Gastroesophageal sphincter (tissue), 4 donors: ENCODE data around the gene MRPL23. TPM values are rescaled to one million over a fixed set of nuclear protein-coding genes. Genes with fewer than 3 reads are reported as not detected.
A peak's percentile ranks its signal among the peaks of the same experiment; 100 is the strongest.

Experiments used
- ATAC-seq: fragments of 150-250 bp; one replicate; pipeline ENCODE4 v1.9.1; 2016; ENCODE audit warnings: mild to moderate bottlenecking, moderate library complexity
- H3K27ac ChIP-seq, 4 donors: fragments of 200-600 bp; sonication (generic) in 3 of 4; 1 replicate in 3 of 4; 2 replicates in 1 of 4; pipeline ENCODE4 v1.5.1; 2016 to 2019
- H3K27me3 ChIP-seq: fragments of 200-600 bp; sonication (generic); one replicate; pipeline ENCODE4 v1.5.1; 2019
- H3K36me3 ChIP-seq, 2 donors: fragments of 200-600 bp; sonication (generic); one replicate each; pipeline ENCODE4 v1.5.1; 2019; ENCODE audit warnings: control low read depth in 1 of 2
- H3K4me1 ChIP-seq, 3 donors: fragments of 200-600 bp; sonication (generic); 1 replicate in 2 of 3; 2 replicates in 1 of 3; pipeline ENCODE4 v1.5.1; 2016 to 2019; ENCODE audit warnings: control low read depth in 2 of 3
- H3K4me3 ChIP-seq, 2 donors: fragments of 200-600 bp; sonication (generic); one replicate each; pipeline ENCODE4 v1.5.1; 2019; ENCODE audit warnings: mild to moderate bottlenecking in 1 of 2, moderate library complexity in 1 of 2
- H3K9me3 ChIP-seq, 3 donors: fragments of 200-600 bp; sonication (generic); one replicate each; pipeline ENCODE4 v1.5.1; 2017 to 2019; ENCODE audit warnings: control low read depth in 2 of 3
- EP300 ChIP-seq: sonication (generic); formaldehyde crosslinking; IDR thresholded peaks from one replicate; pipeline ENCODE4 v1.6.1; 2017; ENCODE audit warnings: antibody characterized with exemption, mild to moderate bottlenecking
- POLR2A ChIP-seq, 2 donors: fragments of 450-650 bp; IDR thresholded peaks; one replicate each; pipeline ENCODE4 v1.6.1; 2017; ENCODE audit warnings: antibody characterized with exemption in 2 of 2, mild to moderate bottlenecking in 2 of 2, moderate library complexity in 1 of 2
- POLR2AphosphoS5 ChIP-seq: sonication (generic); formaldehyde crosslinking; IDR thresholded peaks from one replicate; pipeline ENCODE4 v1.6.1; 2017; ENCODE audit warnings: antibody characterized with exemption
- WGBS, 2 donors: methylation state at CpG; one replicate each; pipeline ENCODE4 v1.1.5; 2018; ENCODE audit warnings: low coverage in 1 of 2; 5-methylcytosine and 5-hydroxymethylcytosine counted together
- total RNA-seq, 4 donors: library from RNA; depleted of rRNA; stranded (reverse); fragments of >200 nt; gene quantifications; one replicate each; pipeline ENCODE4 v1.1.0, GENCODE V29; 2016
- TF ChIP-seq, protein P1 (sequence below), 4 experiments: fragments of 200-600 bp in 2 of 4; fragments of 450-650 bp in 2 of 4; sonication (generic) in 1 of 4; IDR thresholded peaks; one replicate each; pipeline ENCODE4 v1.5.1; 2017 to 2019; ENCODE audit warnings: antibody characterized with exemption in 4 of 4, mild to moderate bottlenecking in 2 of 4, moderate library complexity in 2 of 4

The MRPL23 gene
- total RNA-seq, 4 donors from 2014 or later = 87.0 to 132 (median 106) TPM

DNA sequence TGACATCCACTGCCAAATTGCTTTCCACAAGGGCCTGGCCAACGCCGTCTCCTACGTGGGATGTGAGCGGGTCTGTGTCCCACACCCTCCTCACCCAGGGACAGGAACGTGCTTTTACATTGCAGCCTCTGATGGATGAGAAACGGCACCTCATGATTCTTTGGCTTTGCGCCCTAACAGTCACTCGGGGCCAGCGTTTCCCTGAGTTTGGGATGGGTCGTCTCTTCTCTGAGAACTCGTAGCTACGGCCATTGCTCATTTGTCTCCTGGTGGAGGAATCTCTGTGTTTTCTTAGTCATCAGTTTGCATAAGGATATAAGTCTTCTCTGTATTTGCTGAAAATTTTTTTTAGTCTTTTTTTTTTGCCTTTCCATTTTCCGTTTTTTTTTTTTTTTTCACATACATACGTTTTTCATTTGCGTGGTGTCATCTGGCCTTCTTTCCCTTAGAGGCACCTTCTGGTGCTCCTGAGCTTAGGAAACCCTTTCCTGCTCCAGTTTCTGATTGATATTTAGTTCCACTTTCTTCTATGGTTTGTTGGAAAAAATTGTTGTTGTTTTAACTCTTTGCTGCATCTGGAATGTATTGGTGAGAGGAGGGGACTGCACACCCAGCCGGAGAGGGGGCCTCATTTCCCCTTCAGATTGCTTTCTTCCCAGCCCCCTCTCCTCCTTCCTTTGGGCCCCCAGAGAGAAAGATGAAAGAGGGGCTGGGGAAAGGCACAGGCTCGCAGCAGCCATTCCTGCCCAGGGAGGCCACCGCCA, 15.6 kb upstream of the MRPL23 start:
- WGBS, 2 donors = 24 to 31% methylated on average over 11 to 15 of the region's 18 CpGs
- TF ChIP-seq POLR2AphosphoS5 = no peak
- TF ChIP-seq, protein P1, sequence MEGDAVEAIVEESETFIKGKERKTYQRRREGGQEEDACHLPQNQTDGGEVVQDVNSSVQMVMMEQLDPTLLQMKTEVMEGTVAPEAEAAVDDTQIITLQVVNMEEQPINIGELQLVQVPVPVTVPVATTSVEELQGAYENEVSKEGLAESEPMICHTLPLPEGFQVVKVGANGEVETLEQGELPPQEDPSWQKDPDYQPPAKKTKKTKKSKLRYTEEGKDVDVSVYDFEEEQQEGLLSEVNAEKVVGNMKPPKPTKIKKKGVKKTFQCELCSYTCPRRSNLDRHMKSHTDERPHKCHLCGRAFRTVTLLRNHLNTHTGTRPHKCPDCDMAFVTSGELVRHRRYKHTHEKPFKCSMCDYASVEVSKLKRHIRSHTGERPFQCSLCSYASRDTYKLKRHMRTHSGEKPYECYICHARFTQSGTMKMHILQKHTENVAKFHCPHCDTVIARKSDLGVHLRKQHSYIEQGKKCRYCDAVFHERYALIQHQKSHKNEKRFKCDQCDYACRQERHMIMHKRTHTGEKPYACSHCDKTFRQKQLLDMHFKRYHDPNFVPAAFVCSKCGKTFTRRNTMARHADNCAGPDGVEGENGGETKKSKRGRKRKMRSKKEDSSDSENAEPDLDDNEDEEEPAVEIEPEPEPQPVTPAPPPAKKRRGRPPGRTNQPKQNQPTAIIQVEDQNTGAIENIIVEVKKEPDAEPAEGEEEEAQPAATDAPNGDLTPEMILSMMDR (IDR thresholded peaks at IDR 0.05) = no peak
- no peak for TF ChIP-seq EP300
- TF ChIP-seq POLR2A (IDR thresholded peaks at IDR 0.05) = no peak
- H3K9me3 ChIP-seq = no peaks in the 10 kb centered on the region
- no peaks in the 10 kb centered on the region for H3K36me3 ChIP-seq
- no peak overlapping the region for H3K4me3 ChIP-seq
- H3K4me1 ChIP-seq = peaks cover 0 to 32% (median 16%) of the 10 kb centered on the region in 3 donors
- H3K27me3 ChIP-seq = no peaks in the 10 kb centered on the region
- peak; percentile 29 for ATAC-seq
- H3K27ac ChIP-seq = peak overlapping the region in 2 of 4 donors; percentile 14 to 74

GRCh38 chr11:1932105-1932480, 15.0 kb upstream of the MRPL23 start:
- Histone ChIP-seq H3K36me3 (no peaks in the 10 kb centered on the region), H3K27ac (peak overlapping the region in 2 of 4 donors; percentile 14 to 74), H3K4me1 (peaks cover 0 to 26% (median 12%) of the 10 kb centered on the region in 3 donors), H3K4me3 (no peak overlapping the region), H3K27me3 (no peaks in the 10 kb centered on the region), H3K9me3 (no peaks in the 10 kb centered on the region)
- WGBS, 2 donors = 68 to 71% methylated on average over 1 to 5 of the region's 11 CpGs
- TF ChIP-seq POLR2A (IDR thresholded peaks at IDR 0.05) (no peak), POLR2AphosphoS5 (no peak), EP300 (no peak)
- TF ChIP-seq, protein P1 (IDR thresholded peaks at IDR 0.05) = no peak
- no peak for ATAC-seq

GRCh38 chr11:1932681-1933080, 14.5 kb upstream of the MRPL23 start:
- peaks cover 0 to 21% (median 7%) of the 10 kb centered on the region in 3 donors for H3K4me1 ChIP-seq
- WGBS, 2 donors = 97 to 100% methylated on average over 4 of the region's 4 CpGs
- H3K27ac ChIP-seq = peak overlapping the region in 1 of 4 donors; percentile 74
- TF ChIP-seq, protein P1 (IDR thresholded peaks at IDR 0.05) = no peak
- TF ChIP-seq EP300 (no peak), POLR2AphosphoS5 (no peak), POLR2A (IDR thresholded peaks at IDR 0.05) (no peak)
- no peaks in the 10 kb centered on the region for H3K9me3 ChIP-seq
- H3K27me3 ChIP-seq = peaks cover 3% of the 10 kb centered on the region
- no peaks in the 10 kb centered on the region for H3K36me3 ChIP-seq
- ATAC-seq = no peak
- H3K4me3 ChIP-seq = no peak overlapping the region

GRCh38 chr11:1933416-1934334, 13.5 kb upstream of the MRPL23 start:
- TF ChIP-seq EP300 = no peak
- no peak for TF ChIP-seq POLR2A (IDR thresholded peaks at IDR 0.05)
- no peak for TF ChIP-seq POLR2AphosphoS5
- Histone ChIP-seq H3K4me3 (no peak overlapping the region), H3K27me3 (peaks cover 13% of the 10 kb centered on the region), H3K4me1 (peaks cover 0 to 17% (median 0%) of the 10 kb centered on the region in 3 donors), H3K27ac (no peak overlapping the region), H3K9me3 (no peaks in the 10 kb centered on the region), H3K36me3 (no peaks in the 10 kb centered on the region)
- ATAC-seq = no peak
- 60 to 96% methylated on average over 2 to 10 of the region's 18 CpGs for WGBS, 2 donors
